Testis (tissue), 3 donors: ENCODE measurements around the gene UTP18. TPM values are rescaled to one million over a fixed set of nuclear protein-coding genes. Genes with fewer than 3 reads are reported as not detected.

ENCODE experiments used
- DNase-seq: peaks from one replicate; pipeline ENCODE4 v3.0.0-alpha.2; 2019
- H3K27ac ChIP-seq, 2 donors: fragments of 200-600 bp; sonication (generic); one replicate each; pipeline ENCODE4 v1.5.1; 2019
- H3K27me3 ChIP-seq: fragments of 200-600 bp; sonication (generic); one replicate; pipeline ENCODE4 v1.5.1; 2019
- H3K36me3 ChIP-seq: fragments of 200-600 bp; sonication (generic); one replicate; pipeline ENCODE4 v1.5.1; 2017; ENCODE audit warnings: low read depth; ENCODE audit errors: missing control alignments
- H3K4me1 ChIP-seq: fragments of 200-600 bp; sonication (generic); one replicate; pipeline ENCODE4 v1.5.1; 2019
- H3K4me3 ChIP-seq, 2 donors: fragments of 200-600 bp; sonication (generic); one replicate each; pipeline ENCODE4 v1.5.1; 2017 to 2019
- H3K9me3 ChIP-seq: fragments of 200-600 bp; sonication (generic); one replicate; pipeline ENCODE4 v1.5.1; 2017
- CTCF ChIP-seq, 3 experiments: fragments of 450-650 bp in 2 of 3; fragments of 200-600 bp in 1 of 3; sonication (generic) in 1 of 3; IDR thresholded peaks; one replicate each; pipeline ENCODE4 v1.5.1; 2016 to 2019; ENCODE audit warnings: antibody characterized with exemption in 3 of 3, mild to moderate bottlenecking in 2 of 3, moderate library complexity in 1 of 3
- POLR2A ChIP-seq: fragments of 450-650 bp; IDR thresholded peaks from one replicate; pipeline ENCODE4 v1.6.1; 2017; ENCODE audit warnings: antibody characterized with exemption, mild to moderate bottlenecking, moderate library complexity
- WGBS, 2 donors: methylation state at CpG; one replicate each; pipeline ENCODE4 v1.1.5; 2018; 5-methylcytosine and 5-hydroxymethylcytosine counted together
- intact Hi-C: fragments of 100-400 bp; cut with DNase I; formaldehyde crosslinking; loops from one replicate; pipeline ENCODE4 v1.15.1; 2023; ENCODE audit warnings: low total_unique reads
- polyA plus RNA-seq: library from polyadenylated mRNA; stranded (reverse); fragments of 350-450 nt; fragmentation: Illumina TruSeq; extraction: RNeasy Lipid Tissue Mini Kit (QIAGEN cat#74804); gene quantifications from one replicate; pipeline ENCODE4 v1.2.3, GENCODE V29; 2014; ENCODE audit warnings: low read depth, low replicate concordance; ENCODE audit not compliant: insufficient read depth
- total RNA-seq, 2 donors: library from RNA; depleted of rRNA; stranded (reverse); fragments of >200 nt; gene quantifications; one replicate each; pipeline ENCODE4 v1.2.3, GENCODE V29; 2016

UTP18 gene
- total and polyA plus RNA-seq, 3 donors from 2014 or later: 59.2 to 129 (median 71.2) TPM

- H3K27me3 ChIP-seq: no peaks in the 10 kb centered on the region
- no peaks in the 10 kb centered on the region for H3K4me1 ChIP-seq
- no peak overlapping the region for H3K4me3 ChIP-seq
- intact Hi-C loops: no loop called here
- no peak for DNase-seq
- no peak overlapping the region for H3K27ac ChIP-seq
- H3K36me3 ChIP-seq: no peaks in the 10 kb centered on the region
- H3K9me3 ChIP-seq: no peaks in the 10 kb centered on the region
- TF ChIP-seq POLR2A: no peak
- TF ChIP-seq CTCF (IDR thresholded peaks at IDR 0.05): no peak
- WGBS, 2 donors: 96 to 100% methylated on average over 3 of the region's 3 CpGs
Measured at GRCh38 chr17:51341457-51341856, 81.1 kb downstream of the UTP18 start.

GRCh38 chr17:51342257-51342656 lies 81.9 kb downstream of the UTP18 start:
- no peak overlapping the region for H3K4me3 ChIP-seq
- intact Hi-C loops: no loop called here
- WGBS, 2 donors: 82 to 87% methylated on average over 2 of the region's 2 CpGs

GRCh38 chr17:51344532-51344931 lies 84.2 kb downstream of the UTP18 start:
- Histone ChIP-seq H3K9me3 (no peaks in the 10 kb centered on the region), H3K27me3 (no peaks in the 10 kb centered on the region), H3K4me1 (no peaks in the 10 kb centered on the region), H3K36me3 (no peaks in the 10 kb centered on the region), H3K27ac (no peak overlapping the region), H3K4me3 (no peak overlapping the region)
- TF ChIP-seq CTCF (IDR thresholded peaks at IDR 0.05): no peak
- TF ChIP-seq POLR2A: no peak
- WGBS, 2 donors: 82 to 88% methylated on average over 9 of the region's 9 CpGs
- intact Hi-C loops: no loop called here
- DNase-seq: no peak

More at GRCh38 chr17:51342257-51342656, 81.9 kb downstream of the UTP18 start:
- no peak for DNase-seq
- Histone ChIP-seq H3K9me3 (no peaks in the 10 kb centered on the region), H3K27me3 (no peaks in the 10 kb centered on the region), H3K27ac (no peak overlapping the region), H3K4me1 (no peaks in the 10 kb centered on the region), H3K36me3 (no peaks in the 10 kb centered on the region)
- no peak for TF ChIP-seq POLR2A
- TF ChIP-seq CTCF (IDR thresholded peaks at IDR 0.05): no peak

GRCh38 chr17:51346218-51346982 lies 86.1 kb downstream of the UTP18 start:
- Histone ChIP-seq H3K9me3 (no peaks in the 10 kb centered on the region), H3K27me3 (no peaks in the 10 kb centered on the region), H3K4me3 (no peak overlapping the region), H3K27ac (no peak overlapping the region), H3K4me1 (no peaks in the 10 kb centered on the region), H3K36me3 (no peaks in the 10 kb centered on the region)
- no peak for TF ChIP-seq POLR2A
- no peak for TF ChIP-seq CTCF (IDR thresholded peaks at IDR 0.05)
- DNase-seq: no peak
- intact Hi-C loops: no loop called here
- 70 to 81% methylated on average over 8 to 9 of the region's 9 CpGs for WGBS, 2 donors

Other genes starting within 250 kb of the UTP18 start
- gene SPAG9, start 139.7 kb upstream of the UTP18 start, total RNA-seq: 100 to 1,000 TPM; 157 to 165 TPM
- 159 TPM for gene SPAG9, start 139.7 kb upstream of the UTP18 start, polyA plus RNA-seq
- 10 to 100 TPM; 37.3 to 53.7 TPM for gene NME1, start 107.0 kb upstream of the UTP18 start, total RNA-seq
- 52.3 TPM for gene NME1, start 107.0 kb upstream of the UTP18 start, polyA plus RNA-seq
- 100 to 1,000 TPM; 105 to 169 TPM for gene NME2, start 94.1 kb upstream of the UTP18 start, total RNA-seq
- 196 TPM for gene NME2, start 94.1 kb upstream of the UTP18 start, polyA plus RNA-seq
- 10 to 100 TPM; 49.1 to 68.3 TPM for gene MBTD1, start 497 bp upstream of the UTP18 start, total RNA-seq
- 55.2 TPM for gene MBTD1, start 497 bp upstream of the UTP18 start, polyA plus RNA-seq